Neural cell (in vitro differentiated cells): Measurements from ENCODE around the gene RAI14. TPM values are rescaled to one million over a fixed set of nuclear protein-coding genes. Genes with fewer than 3 reads are reported as not detected.

Experiments used
- H2AFZ ChIP-seq: fragments of 200-600, 300-800 bp; sonication (generic), shearing (Covaris generic); 2 replicates; pipeline ENCODE4 v1.6.0; 2014; ENCODE audit warnings: low read depth, mild to moderate bottlenecking, antibody characterized with exemption, low read length, moderate library complexity
- H3F3A ChIP-seq: fragments of 200-600 bp; shearing (Covaris generic); 2 replicates; pipeline ENCODE4 v1.6.1; 2016; ENCODE audit warnings: mild to moderate bottlenecking, moderate library complexity, mixed read lengths, antibody characterized with exemption, low read length; ENCODE audit not compliant: insufficient read depth, poor library complexity, severe bottlenecking
- H3K27ac ChIP-seq: fragments of 200-600, 300-800 bp; sonication (generic), shearing (Covaris generic); 2 replicates; pipeline ENCODE4 v1.5.1; 2014; ENCODE audit warnings: mild to moderate bottlenecking, low read length, moderate library complexity
- H3K27me3 ChIP-seq: fragments of 300-800, 200-600 bp; sonication (generic), shearing (Covaris generic); 2 replicates; pipeline ENCODE4 v1.6.0; 2014; ENCODE audit warnings: mild to moderate bottlenecking, low read depth, low read length, moderate library complexity; ENCODE audit not compliant: insufficient read depth
- H3K36me3 ChIP-seq: fragments of 300-800, 200-600 bp; sonication (generic), shearing (Covaris generic); 2 replicates; pipeline ENCODE4 v1.5.1; 2014; ENCODE audit warnings: mild to moderate bottlenecking, antibody characterized with exemption, low read length, moderate library complexity; ENCODE audit not compliant: insufficient read depth
- H3K4me2 ChIP-seq: fragments of 300-800, 200-600 bp; sonication (generic), shearing (Covaris generic); 2 replicates; pipeline ENCODE4 v1.6.0; 2014; ENCODE audit warnings: mild to moderate bottlenecking, low read length
- H3K4me3 ChIP-seq: fragments of 300-800, 200-600 bp; sonication (generic), shearing (Covaris generic); 2 replicates; pipeline ENCODE4 v1.5.1; 2014; ENCODE audit warnings: mild to moderate bottlenecking, low read length, moderate library complexity
- H3K79me2 ChIP-seq: fragments of 200-600 bp; shearing (Covaris generic); replicated peaks from 2 replicates; pipeline ENCODE4 v1.6.0; 2014; ENCODE audit warnings: mild to moderate bottlenecking, low read length, moderate library complexity; ENCODE audit not compliant: insufficient read depth
- H3K9ac ChIP-seq: fragments of 300-800, 200-600 bp; sonication (generic), shearing (Covaris generic); 2 replicates; pipeline ENCODE4 v1.6.1; 2016; ENCODE audit warnings: mild to moderate bottlenecking, low read length, mixed read lengths
- H3K9me2 ChIP-seq: fragments of 200-600 bp; shearing (Covaris generic); 2 replicates; pipeline ENCODE4 v1.6.1; 2016; ENCODE audit warnings: mild to moderate bottlenecking, low read length, mixed read lengths; ENCODE audit not compliant: insufficient read depth
- H3K9me3 ChIP-seq: fragments of 200-600, 300-800 bp; sonication (generic), shearing (Covaris generic); 2 replicates; pipeline ENCODE4 v1.6.1; 2016; ENCODE audit warnings: mild to moderate bottlenecking, mixed run types, low read length, moderate library complexity, mixed read lengths
- H4K20me1 ChIP-seq: fragments of 200-600 bp; shearing (Covaris generic); 2 replicates; pipeline ENCODE4 v1.6.1; 2016; ENCODE audit warnings: mild to moderate bottlenecking, mixed run types; ENCODE audit not compliant: insufficient read depth
- EP300 ChIP-seq: fragments of 450-650 bp; conservative IDR thresholded peaks from 2 replicates; pipeline ENCODE4 v1.6.1; 2014; ENCODE audit warnings: antibody characterized with exemption, mild to moderate bottlenecking, moderate library complexity; ENCODE audit not compliant: poor library complexity, severe bottlenecking
- EZH2 ChIP-seq: fragments of 200-600, 300-800 bp; shearing (Covaris generic), sonication (generic); IDR thresholded peaks from 2 replicates; pipeline ENCODE4 v1.6.1; 2014; ENCODE audit warnings: antibody characterized with exemption, low read length, borderline replicate concordance, mild to moderate bottlenecking; ENCODE audit not compliant: insufficient read depth, poor library complexity, severe bottlenecking
- MXI1 ChIP-seq: fragments of 450-650 bp; conservative IDR thresholded peaks from 2 replicates; pipeline ENCODE4 v1.6.1; 2014; ENCODE audit warnings: antibody characterized with exemption, mild to moderate bottlenecking; ENCODE audit not compliant: poor library complexity, severe bottlenecking
- POLR2AphosphoS5 ChIP-seq: IDR thresholded peaks from 2 replicates; pipeline ENCODE4 v1.6.1; 2012
- RAD21 ChIP-seq: fragments of 450-650 bp; conservative IDR thresholded peaks from 2 replicates; pipeline ENCODE4 v1.6.1; 2014; ENCODE audit warnings: antibody characterized with exemption, mild to moderate bottlenecking, moderate library complexity
- SMC3 ChIP-seq: fragments of 450-650 bp; conservative IDR thresholded peaks from 2 replicates; pipeline ENCODE4 v1.6.1; 2014; ENCODE audit warnings: antibody characterized with exemption, mild to moderate bottlenecking, moderate library complexity; ENCODE audit not compliant: poor library complexity
- TAF1 ChIP-seq: IDR thresholded peaks from 2 replicates; pipeline ENCODE4 v1.6.1; 2012; ENCODE audit warnings: low read depth
- polyA plus RNA-seq: library from polyadenylated mRNA; depleted of rRNA; stranded (reverse); fragments of >200 nt; gene quantifications from 2 replicates; pipeline ENCODE4 v1.2.3, GENCODE V29; 2014
- TF ChIP-seq, protein P1 (sequence below): fragments of 450-650 bp; IDR thresholded peaks from 2 replicates; pipeline ENCODE4 v1.5.1; 2014; ENCODE audit warnings: antibody characterized with exemption, mild to moderate bottlenecking, moderate library complexity; ENCODE audit not compliant: poor library complexity, severe bottlenecking
- TF ChIP-seq, protein P2 (sequence below): IDR thresholded peaks from 2 replicates; pipeline ENCODE4 v1.6.1; 2012; ENCODE audit warnings: borderline replicate concordance

The RAI14 gene
- polyA plus RNA-seq, 1 donor from 2014 or later, result 7.8 TPM

DNA sequence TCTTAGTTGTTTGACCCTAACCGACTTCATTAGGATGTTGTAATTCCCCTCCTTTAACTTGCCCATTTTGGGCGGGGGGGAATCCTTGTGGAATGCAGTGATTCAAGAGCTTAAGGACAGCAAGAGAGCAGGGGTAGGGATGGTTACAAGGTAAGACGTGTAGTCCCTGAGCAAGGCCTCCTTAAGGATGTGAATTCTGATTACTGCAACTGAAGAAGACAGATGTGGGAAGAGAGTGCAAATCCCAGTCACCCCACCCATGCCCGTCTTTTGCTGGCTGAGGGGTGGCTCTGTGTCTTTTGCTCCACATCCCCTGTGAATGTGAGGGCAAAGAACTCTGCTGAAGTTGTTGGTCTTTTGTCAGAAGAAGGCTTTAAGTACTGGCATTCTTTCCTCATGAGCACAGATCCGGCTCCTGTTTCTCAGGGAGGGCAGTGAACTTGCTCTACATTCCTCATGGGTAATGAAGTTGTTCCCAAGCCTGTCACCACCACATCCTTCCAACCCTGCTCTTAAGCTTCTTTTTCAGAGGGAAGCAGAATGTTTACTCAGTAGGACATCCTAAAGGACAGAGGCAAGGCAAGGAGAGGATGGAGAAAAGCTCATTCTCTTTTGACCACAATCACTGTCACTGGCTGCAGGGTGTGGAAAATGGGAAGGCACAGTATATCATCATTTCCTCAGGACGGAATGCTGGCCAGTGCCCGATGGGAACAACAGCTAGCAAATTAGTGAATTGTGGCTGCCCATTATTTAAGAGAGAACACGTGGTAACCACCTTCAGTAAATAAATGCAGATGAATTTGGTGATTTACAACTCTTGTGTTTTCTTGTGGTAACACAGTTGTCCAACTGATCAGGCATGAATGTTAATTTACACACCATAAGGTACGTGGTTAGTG is 61.5 kb downstream of the RAI14 start:
- no peaks in the 10 kb centered on the region for H3K9me3 ChIP-seq
- no peak overlapping the region for H2AFZ ChIP-seq
- no peak overlapping the region for H3K4me2 ChIP-seq
- peaks cover 5% of the 10 kb centered on the region for H3K79me2 ChIP-seq
- H3K4me3 ChIP-seq, result no peak overlapping the region
- H3F3A ChIP-seq, result no peaks in the 10 kb centered on the region
- no peaks in the 10 kb centered on the region for H3K36me3 ChIP-seq
- H3K9me2 ChIP-seq, result no peaks in the 10 kb centered on the region
- H4K20me1 ChIP-seq, result no peaks in the 10 kb centered on the region
- no peak overlapping the region for H3K27ac ChIP-seq
- TF ChIP-seq, protein P1, sequence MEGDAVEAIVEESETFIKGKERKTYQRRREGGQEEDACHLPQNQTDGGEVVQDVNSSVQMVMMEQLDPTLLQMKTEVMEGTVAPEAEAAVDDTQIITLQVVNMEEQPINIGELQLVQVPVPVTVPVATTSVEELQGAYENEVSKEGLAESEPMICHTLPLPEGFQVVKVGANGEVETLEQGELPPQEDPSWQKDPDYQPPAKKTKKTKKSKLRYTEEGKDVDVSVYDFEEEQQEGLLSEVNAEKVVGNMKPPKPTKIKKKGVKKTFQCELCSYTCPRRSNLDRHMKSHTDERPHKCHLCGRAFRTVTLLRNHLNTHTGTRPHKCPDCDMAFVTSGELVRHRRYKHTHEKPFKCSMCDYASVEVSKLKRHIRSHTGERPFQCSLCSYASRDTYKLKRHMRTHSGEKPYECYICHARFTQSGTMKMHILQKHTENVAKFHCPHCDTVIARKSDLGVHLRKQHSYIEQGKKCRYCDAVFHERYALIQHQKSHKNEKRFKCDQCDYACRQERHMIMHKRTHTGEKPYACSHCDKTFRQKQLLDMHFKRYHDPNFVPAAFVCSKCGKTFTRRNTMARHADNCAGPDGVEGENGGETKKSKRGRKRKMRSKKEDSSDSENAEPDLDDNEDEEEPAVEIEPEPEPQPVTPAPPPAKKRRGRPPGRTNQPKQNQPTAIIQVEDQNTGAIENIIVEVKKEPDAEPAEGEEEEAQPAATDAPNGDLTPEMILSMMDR, result no peak
- TF ChIP-seq RAD21, result no peak
- TF ChIP-seq MXI1, result no peak
- TF ChIP-seq POLR2AphosphoS5, result no peak
- TF ChIP-seq, protein P2, sequence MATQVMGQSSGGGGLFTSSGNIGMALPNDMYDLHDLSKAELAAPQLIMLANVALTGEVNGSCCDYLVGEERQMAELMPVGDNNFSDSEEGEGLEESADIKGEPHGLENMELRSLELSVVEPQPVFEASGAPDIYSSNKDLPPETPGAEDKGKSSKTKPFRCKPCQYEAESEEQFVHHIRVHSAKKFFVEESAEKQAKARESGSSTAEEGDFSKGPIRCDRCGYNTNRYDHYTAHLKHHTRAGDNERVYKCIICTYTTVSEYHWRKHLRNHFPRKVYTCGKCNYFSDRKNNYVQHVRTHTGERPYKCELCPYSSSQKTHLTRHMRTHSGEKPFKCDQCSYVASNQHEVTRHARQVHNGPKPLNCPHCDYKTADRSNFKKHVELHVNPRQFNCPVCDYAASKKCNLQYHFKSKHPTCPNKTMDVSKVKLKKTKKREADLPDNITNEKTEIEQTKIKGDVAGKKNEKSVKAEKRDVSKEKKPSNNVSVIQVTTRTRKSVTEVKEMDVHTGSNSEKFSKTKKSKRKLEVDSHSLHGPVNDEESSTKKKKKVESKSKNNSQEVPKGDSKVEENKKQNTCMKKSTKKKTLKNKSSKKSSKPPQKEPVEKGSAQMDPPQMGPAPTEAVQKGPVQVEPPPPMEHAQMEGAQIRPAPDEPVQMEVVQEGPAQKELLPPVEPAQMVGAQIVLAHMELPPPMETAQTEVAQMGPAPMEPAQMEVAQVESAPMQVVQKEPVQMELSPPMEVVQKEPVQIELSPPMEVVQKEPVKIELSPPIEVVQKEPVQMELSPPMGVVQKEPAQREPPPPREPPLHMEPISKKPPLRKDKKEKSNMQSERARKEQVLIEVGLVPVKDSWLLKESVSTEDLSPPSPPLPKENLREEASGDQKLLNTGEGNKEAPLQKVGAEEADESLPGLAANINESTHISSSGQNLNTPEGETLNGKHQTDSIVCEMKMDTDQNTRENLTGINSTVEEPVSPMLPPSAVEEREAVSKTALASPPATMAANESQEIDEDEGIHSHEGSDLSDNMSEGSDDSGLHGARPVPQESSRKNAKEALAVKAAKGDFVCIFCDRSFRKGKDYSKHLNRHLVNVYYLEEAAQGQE, result no peak
- H3K9ac ChIP-seq, result no peak overlapping the region
- H3K27me3 ChIP-seq, result no peaks in the 10 kb centered on the region

DNA sequence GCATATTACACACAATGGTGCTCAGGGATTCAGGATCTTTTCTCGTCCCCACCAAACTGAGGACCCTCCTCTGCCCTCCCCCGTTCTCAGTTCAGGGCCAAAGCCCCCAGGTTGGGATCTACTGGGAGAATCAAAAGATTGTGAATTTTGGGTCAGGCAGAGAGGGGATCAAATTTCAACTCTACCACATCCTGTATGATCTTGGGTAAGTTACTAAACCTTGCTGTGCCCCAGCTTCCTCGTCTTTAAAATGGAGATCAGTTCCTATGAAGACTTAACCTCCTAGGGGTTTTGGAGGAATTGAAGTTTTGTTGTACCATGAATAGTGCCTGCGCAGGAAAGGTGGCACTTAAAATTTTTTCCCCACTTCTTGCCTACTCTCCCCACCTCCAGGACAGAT is 62.4 kb downstream of the RAI14 start:
- H3K79me2 ChIP-seq, result peaks cover 5% of the 10 kb centered on the region
- H4K20me1 ChIP-seq, result no peaks in the 10 kb centered on the region
- TF ChIP-seq RAD21 (no peak), EP300 (no peak), MXI1 (no peak), TAF1 (no peak), EZH2 (no peak), POLR2AphosphoS5 (no peak), SMC3 (no peak)
- TF ChIP-seq, protein P1, result no peak
- TF ChIP-seq, protein P2, result no peak
- no peak overlapping the region for H3K27ac ChIP-seq
- H3K4me3 ChIP-seq, result no peak overlapping the region
- no peaks in the 10 kb centered on the region for H3K27me3 ChIP-seq
- H3F3A ChIP-seq, result no peaks in the 10 kb centered on the region
- H3K9me3 ChIP-seq, result no peaks in the 10 kb centered on the region
- no peak overlapping the region for H3K4me2 ChIP-seq
- no peaks in the 10 kb centered on the region for H3K9me2 ChIP-seq
- H2AFZ ChIP-seq, result no peak overlapping the region
- no peaks in the 10 kb centered on the region for H3K36me3 ChIP-seq
- H3K9ac ChIP-seq, result no peak overlapping the region
